Mucosa of rectum (tissue), 2 donors: ENCODE measurements around the gene TCF12.

Experiments
- H3K27ac ChIP-seq, 2 donors: one replicate each; pipeline ENCODE4 v1.7.0; 2013; ENCODE audit warnings: inconsistent platforms in 2 of 2, low read depth in 2 of 2, low read length in 2 of 2
- H3K27me3 ChIP-seq, 2 donors: one replicate each; pipeline ENCODE4 v1.7.0; 2013; ENCODE audit warnings: low read length in 2 of 2; ENCODE audit not compliant: control insufficient read depth in 2 of 2, insufficient read depth in 2 of 2
- H3K36me3 ChIP-seq, 2 donors: one replicate each; pipeline ENCODE4 v1.7.0; 2013; ENCODE audit warnings: low read length in 2 of 2; ENCODE audit not compliant: control insufficient read depth in 2 of 2, insufficient read depth in 2 of 2
- H3K4me1 ChIP-seq, 2 donors: one replicate each; pipeline ENCODE4 v1.7.0; 2013; ENCODE audit warnings: low read length in 2 of 2, mild to moderate bottlenecking in 1 of 2; ENCODE audit not compliant: control insufficient read depth in 2 of 2, insufficient read depth in 2 of 2
- H3K4me3 ChIP-seq, 2 donors: one replicate each; pipeline ENCODE4 v1.7.0; 2013; ENCODE audit warnings: low read length in 2 of 2
- H3K9ac ChIP-seq, 2 donors: one replicate each; pipeline ENCODE4 v1.7.0; 2013; ENCODE audit warnings: low read length in 2 of 2, low read depth in 1 of 2, mild to moderate bottlenecking in 1 of 2
- H3K9me3 ChIP-seq, 2 donors: one replicate each; pipeline ENCODE4 v1.7.0; 2013; ENCODE audit warnings: low read length in 2 of 2; ENCODE audit not compliant: control insufficient read depth in 2 of 2
- donor health status: healthy.
- donor health status: Normal muscosa, but diverticular disease.

Gene TCF12

GRCh38 chr15:57297163-57297593 lies 378.7 kb downstream of the TCF12 start:
- Histone ChIP-seq H3K27ac (peak overlapping the region; percentile 9 to 20), H3K4me1 (peaks cover 5 to 9% of the 10 kb centered on the region in 2 donors)

GRCh38 chr15:57297630-57298029 lies 379.2 kb downstream of the TCF12 start:
- Histone ChIP-seq H3K9me3 (no peaks in the 10 kb centered on the region), H3K27ac (no peak overlapping the region), H3K4me1 (peaks cover 5 to 9% of the 10 kb centered on the region in 2 donors), H3K9ac (no peak overlapping the region), H3K4me3 (no peak overlapping the region), H3K36me3 (no peaks in the 10 kb centered on the region), H3K27me3 (no peaks in the 10 kb centered on the region)

More at GRCh38 chr15:57297163-57297593, 378.7 kb downstream of the TCF12 start:
- Histone ChIP-seq H3K9me3 (no peaks in the 10 kb centered on the region), H3K36me3 (no peaks in the 10 kb centered on the region), H3K27me3 (no peaks in the 10 kb centered on the region), H3K9ac (no peak overlapping the region), H3K4me3 (no peak overlapping the region)

- H3K9ac ChIP-seq: no peak overlapping the region
- no peaks in the 10 kb centered on the region for H3K36me3 ChIP-seq
- peaks cover 5 to 9% of the 10 kb centered on the region in 2 donors for H3K4me1 ChIP-seq
- H3K27me3 ChIP-seq: no peaks in the 10 kb centered on the region
- no peak overlapping the region for H3K27ac ChIP-seq
- no peaks in the 10 kb centered on the region for H3K9me3 ChIP-seq
- no peak overlapping the region for H3K4me3 ChIP-seq
These were observed 379.8 kb downstream of the TCF12 start for GRCh38 chr15:57298204-57298603.

GRCh38 chr15:57298843-57299550 lies 380.6 kb downstream of the TCF12 start:
- H3K4me1 ChIP-seq: peaks cover 5 to 9% of the 10 kb centered on the region in 2 donors
- no peaks in the 10 kb centered on the region for H3K27me3 ChIP-seq
- H3K36me3 ChIP-seq: no peaks in the 10 kb centered on the region
- no peaks in the 10 kb centered on the region for H3K9me3 ChIP-seq
- no peak overlapping the region for H3K9ac ChIP-seq
- H3K4me3 ChIP-seq: no peak overlapping the region
- no peak overlapping the region for H3K27ac ChIP-seq

- H3K9ac ChIP-seq: no peak overlapping the region
These were observed 382.9 kb downstream of the TCF12 start for GRCh38 chr15:57301307-57301706.

GRCh38 chr15:57302640-57303257 lies 384.3 kb downstream of the TCF12 start:
- no peaks in the 10 kb centered on the region for H3K27me3 ChIP-seq
- H3K27ac ChIP-seq: no peak overlapping the region
- no peak overlapping the region for H3K9ac ChIP-seq
- no peaks in the 10 kb centered on the region for H3K9me3 ChIP-seq
- no peak overlapping the region for H3K4me3 ChIP-seq
- H3K4me1 ChIP-seq: peaks cover 8 to 18% of the 10 kb centered on the region in 2 donors
- H3K36me3 ChIP-seq: no peaks in the 10 kb centered on the region

More at GRCh38 chr15:57301307-57301706, 382.9 kb downstream of the TCF12 start:
- Histone ChIP-seq H3K27me3 (no peaks in the 10 kb centered on the region), H3K9me3 (no peaks in the 10 kb centered on the region), H3K36me3 (no peaks in the 10 kb centered on the region), H3K4me1 (peaks cover 5 to 12% of the 10 kb centered on the region in 2 donors), H3K4me3 (peak overlapping the region in 1 of 2 donors; percentile 13), H3K27ac (no peak overlapping the region)

GRCh38 chr15:57305009-57305408 lies 386.6 kb downstream of the TCF12 start:
- no peak overlapping the region for H3K9ac ChIP-seq
- no peaks in the 10 kb centered on the region for H3K36me3 ChIP-seq
- H3K4me1 ChIP-seq: peaks cover 11 to 25% of the 10 kb centered on the region in 2 donors
- no peak overlapping the region for H3K27ac ChIP-seq
- no peaks in the 10 kb centered on the region for H3K9me3 ChIP-seq
- H3K4me3 ChIP-seq: no peak overlapping the region
- no peaks in the 10 kb centered on the region for H3K27me3 ChIP-seq

GRCh38 chr15:57306161-57306943 lies 387.9 kb downstream of the TCF12 start:
- Histone ChIP-seq H3K9me3 (no peaks in the 10 kb centered on the region), H3K27me3 (no peaks in the 10 kb centered on the region), H3K9ac (peak overlapping the region; percentile 47 to 79), H3K4me3 (peak overlapping the region; percentile 73 to 74), H3K27ac (peak overlapping the region; percentile 38 to 61), H3K36me3 (no peaks in the 10 kb centered on the region), H3K4me1 (peaks cover 18 to 37% of the 10 kb centered on the region in 2 donors)

GRCh38 chr15:57306944-57307411 lies 388.5 kb downstream of the TCF12 start:
- H3K27ac ChIP-seq: peak overlapping the region; percentile 38 to 61
- no peaks in the 10 kb centered on the region for H3K36me3 ChIP-seq
- H3K4me1 ChIP-seq: peaks cover 21 to 42% of the 10 kb centered on the region in 2 donors
- H3K9ac ChIP-seq: peak overlapping the region; percentile 47 to 79
- peak overlapping the region; percentile 50 to 73 for H3K4me3 ChIP-seq
- H3K27me3 ChIP-seq: no peaks in the 10 kb centered on the region
- no peaks in the 10 kb centered on the region for H3K9me3 ChIP-seq
